ENCODE results near the gene CORIN. TPM values are rescaled to one million over a fixed set of nuclear protein-coding genes. Genes with fewer than 3 reads are reported as not detected.

CORIN gene
- total and polyA plus RNA-seq, 7 donors: under 0.01 to 2.5 (median 0.34) TPM

DNA sequence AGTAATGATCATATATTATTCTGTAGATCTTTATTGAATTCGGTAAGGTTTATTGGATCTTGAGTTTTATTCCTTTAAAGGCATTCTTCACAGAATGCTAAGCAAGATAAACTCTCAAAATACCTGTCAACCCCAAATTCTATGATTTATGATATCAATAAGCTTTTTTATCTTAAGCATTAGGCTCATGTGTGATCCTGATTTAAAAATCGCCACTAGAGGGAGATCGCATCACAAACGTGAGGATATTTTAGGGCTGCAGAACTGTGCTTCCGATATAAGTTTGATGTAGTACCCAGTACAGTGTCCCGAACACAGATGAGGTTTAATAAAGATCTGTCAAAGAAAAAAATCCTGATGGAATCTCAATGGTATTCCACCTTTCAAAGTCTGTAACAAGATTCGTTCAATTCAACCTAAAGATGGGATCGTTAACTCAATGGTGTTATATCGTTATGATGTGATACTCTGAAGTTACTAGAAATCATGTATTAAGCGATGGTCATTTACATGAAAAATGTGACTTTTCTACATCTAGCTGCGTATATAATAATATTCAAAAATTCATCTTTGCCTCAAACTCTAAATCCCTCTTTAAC lies 169.0 kb downstream of the CORIN start:
- WGBS, 2 donors: 30 to 34% methylated on average over 11 of the region's 11 CpGs
- TF ChIP-seq POLR2AphosphoS5 (IDR thresholded peaks at IDR 0.05) (no peak), CTCF (IDR thresholded peaks at IDR 0.05) (peak in 3 of 4 experiments; percentile 38 to 53 (median 48))
- H3K27me3 ChIP-seq: no peaks in the 10 kb centered on the region
- intact Hi-C loops (cut with DNase I): no loop called here
- H3K4me3 ChIP-seq: no peak overlapping the region
- no peaks in the 10 kb centered on the region for H3K9me3 ChIP-seq
- H3K4me1 ChIP-seq: no peaks in the 10 kb centered on the region
- DNase-seq: no peak
- no peaks in the 10 kb centered on the region for H3K36me3 ChIP-seq
- H3K27ac ChIP-seq: no peak overlapping the region

- Histone ChIP-seq H3K4me3 (no peak overlapping the region), H3K27ac (no peak overlapping the region), H3K36me3 (no peaks in the 10 kb centered on the region), H3K27me3 (no peaks in the 10 kb centered on the region), H3K9me3 (no peaks in the 10 kb centered on the region), H3K4me1 (no peaks in the 10 kb centered on the region)
- intact Hi-C loops (cut with DNase I): no loop called here
- WGBS, 2 donors: 76 to 83% methylated on average over 2 of the region's 2 CpGs
- DNase-seq: no peak
- TF ChIP-seq EP300 (IDR thresholded peaks at IDR 0.05) (no peak), CTCF (IDR thresholded peaks at IDR 0.05) (no peak), POLR2AphosphoS5 (IDR thresholded peaks at IDR 0.05) (no peak), POLR2A (IDR thresholded peaks at IDR 0.05) (no peak)
Measured at GRCh38 chr4:47668256-47668655, 169.6 kb downstream of the CORIN start.

- no peak for TF ChIP-seq POLR2AphosphoS5 (IDR thresholded peaks at IDR 0.05)
- no peak for TF ChIP-seq CTCF (IDR thresholded peaks at IDR 0.05)
- TF ChIP-seq EP300 (IDR thresholded peaks at IDR 0.05): no peak
- no peak for TF ChIP-seq POLR2A (IDR thresholded peaks at IDR 0.05)
- no peaks in the 10 kb centered on the region for H3K9me3 ChIP-seq
- H3K27ac ChIP-seq: no peak overlapping the region
- no peak overlapping the region for H3K4me3 ChIP-seq
- DNase-seq: no peak
- no peaks in the 10 kb centered on the region for H3K4me1 ChIP-seq
- 81 to 90% methylated on average over 3 of the region's 3 CpGs for WGBS, 2 donors
- intact Hi-C loops (cut with DNase I): no loop called here
- H3K27me3 ChIP-seq: no peaks in the 10 kb centered on the region
- no peaks in the 10 kb centered on the region for H3K36me3 ChIP-seq
Measured at GRCh38 chr4:47667552-47667951, 170.3 kb downstream of the CORIN start.

DNA sequence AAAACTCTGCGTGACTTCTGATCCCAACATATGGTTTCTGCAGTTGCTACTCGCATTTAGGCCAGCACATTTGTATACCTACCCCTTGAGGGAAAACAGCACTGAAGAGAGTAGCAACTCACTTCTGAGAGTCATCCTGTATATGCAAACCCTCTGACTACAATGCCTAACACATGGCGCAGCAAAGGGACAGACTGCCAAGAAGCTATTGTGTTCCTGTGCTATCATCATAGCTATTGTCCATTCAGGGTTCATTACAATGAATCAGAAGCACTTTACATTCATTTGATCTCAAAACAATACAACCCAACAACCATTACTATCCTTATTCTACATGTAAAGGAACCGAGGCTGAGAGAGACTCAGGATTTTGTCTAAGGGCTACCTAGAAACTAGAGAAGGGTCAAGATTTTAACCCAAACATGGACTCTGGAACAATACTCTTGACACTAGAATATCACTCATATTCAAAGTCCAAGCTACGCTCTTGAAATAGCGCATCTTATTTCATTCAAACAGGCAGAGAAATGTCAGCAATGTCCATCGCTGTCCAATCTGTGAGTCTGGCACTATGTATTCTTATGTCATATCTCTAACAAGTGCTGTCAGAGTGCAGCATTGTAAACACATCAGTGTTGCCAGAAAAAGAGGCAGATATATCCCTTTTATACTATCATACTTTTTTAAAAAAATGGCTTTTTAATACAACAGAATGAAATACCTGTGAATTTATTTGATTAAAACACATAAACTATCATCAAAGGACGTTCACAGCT lies 173.6 kb downstream of the CORIN start:
- H3K27ac ChIP-seq: no peak overlapping the region
- no peak for TF ChIP-seq EP300 (IDR thresholded peaks at IDR 0.05)
- TF ChIP-seq CTCF (IDR thresholded peaks at IDR 0.05): no peak
- no peaks in the 10 kb centered on the region for H3K4me1 ChIP-seq
- 83 to 87% methylated on average over 8 of the region's 8 CpGs for WGBS, 2 donors
- H3K27me3 ChIP-seq: no peaks in the 10 kb centered on the region
- H3K9me3 ChIP-seq: no peaks in the 10 kb centered on the region
- no peaks in the 10 kb centered on the region for H3K36me3 ChIP-seq
- DNase-seq: no peak
- H3K4me3 ChIP-seq: no peak overlapping the region
- intact Hi-C loops (cut with DNase I): no loop called here
